ENCODE measurements around the gene TUBD1. TPM values are rescaled to one million over a fixed set of nuclear protein-coding genes. Genes with fewer than 3 reads are reported as not detected.
"Not testable (repeated sequence)": the region's sequence is repeated elsewhere in the genome, so short reads cannot be mapped to it uniquely, and the experiment has no call there.

The TUBD1 gene
- total RNA-seq, 1 donor from 2014 or later, result 9.7 TPM

GRCh38 chr17:59856859-59857794 lies 35.6 kb downstream of the TUBD1 start:
- Mint-ChIP-seq H3K9me3 (ENCODE audit: unreplicated experiment) (peaks cover 2% of the 10 kb centered on the region), H3K4me3 (ENCODE audit: unreplicated experiment) (no peak overlapping the region), H3K4me1 (ENCODE audit: low read depth, unreplicated experiment) (no peaks in the 10 kb centered on the region), H3K36me3 (ENCODE audit: unreplicated experiment) (no peaks in the 10 kb centered on the region), H3K27me3 (ENCODE audit: unreplicated experiment) (no peaks in the 10 kb centered on the region), H3K27ac (ENCODE audit: unreplicated experiment) (no peak overlapping the region)
- TF ChIP-seq CTCF (IDR thresholded peaks at IDR 0.05; ENCODE audit: partially characterized antibody, unreplicated experiment), result no peak
- DNase-seq, result no peak

DNA sequence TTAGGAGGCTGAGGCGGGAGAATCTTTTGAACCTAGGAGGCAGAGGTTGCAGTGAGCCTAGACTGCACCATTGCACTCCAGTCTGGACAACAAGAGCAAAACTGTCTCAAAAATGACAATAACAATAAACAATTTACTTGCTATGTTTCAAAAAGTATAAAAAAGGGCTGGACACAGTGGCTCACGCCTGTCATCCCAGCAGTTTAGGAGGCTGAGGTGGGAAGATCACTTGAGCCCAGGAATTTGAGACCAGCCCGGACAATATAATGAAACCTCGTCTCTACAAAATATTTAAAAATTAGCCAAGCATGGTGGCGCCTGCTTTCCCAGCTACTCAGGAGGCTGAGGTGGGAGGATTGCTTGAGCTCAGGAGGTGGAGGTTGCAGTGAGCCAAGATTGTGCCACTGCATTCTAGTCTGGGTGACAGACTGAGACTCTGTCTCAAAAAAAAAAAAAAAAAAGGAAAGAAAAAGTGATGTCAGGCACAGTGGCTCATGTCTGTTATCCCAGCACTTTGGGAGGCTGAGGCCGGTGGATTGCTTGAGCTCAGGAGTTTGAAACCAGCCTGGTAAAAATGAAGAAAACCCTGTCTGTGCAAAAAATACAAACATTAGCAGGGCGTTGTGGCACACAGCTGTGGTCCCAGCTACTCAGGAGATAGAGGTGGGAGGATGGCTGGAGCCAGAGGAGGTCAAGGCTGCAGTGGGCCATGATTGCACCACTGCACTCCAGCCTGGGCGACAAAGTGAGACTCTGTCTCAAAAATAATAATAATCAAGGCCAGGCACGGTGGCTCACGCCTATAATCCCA lies 38.6 kb downstream of the TUBD1 start:
- not testable (repeated sequence) for DNase-seq; H3K36me3 Mint-ChIP-seq (ENCODE audit: unreplicated experiment); H3K27me3 Mint-ChIP-seq (ENCODE audit: unreplicated experiment); H3K9me3 Mint-ChIP-seq (ENCODE audit: unreplicated experiment); H3K27ac Mint-ChIP-seq (ENCODE audit: unreplicated experiment); H3K4me3 Mint-ChIP-seq (ENCODE audit: unreplicated experiment); H3K4me1 Mint-ChIP-seq (ENCODE audit: low read depth, unreplicated experiment)

GRCh38 chr17:59853168-59853918 lies 39.4 kb downstream of the TUBD1 start:
- TF ChIP-seq CTCF (IDR thresholded peaks at IDR 0.05; ENCODE audit: partially characterized antibody, unreplicated experiment), result peak; percentile 36
- Mint-ChIP-seq H3K36me3 (ENCODE audit: unreplicated experiment) (no peaks in the 10 kb centered on the region), H3K27me3 (ENCODE audit: unreplicated experiment) (no peaks in the 10 kb centered on the region), H3K9me3 (ENCODE audit: unreplicated experiment) (peaks cover 4% of the 10 kb centered on the region), H3K4me1 (ENCODE audit: low read depth, unreplicated experiment) (no peaks in the 10 kb centered on the region), H3K27ac (ENCODE audit: unreplicated experiment) (no peak overlapping the region), H3K4me3 (ENCODE audit: unreplicated experiment) (no peak overlapping the region)
- peak; percentile 28 for DNase-seq

GRCh38 chr17:59852847-59853167 lies 39.9 kb downstream of the TUBD1 start:
- not testable (repeated sequence) for H3K4me1 Mint-ChIP-seq (ENCODE audit: low read depth, unreplicated experiment); H3K9me3 Mint-ChIP-seq (ENCODE audit: unreplicated experiment); DNase-seq; H3K27ac Mint-ChIP-seq (ENCODE audit: unreplicated experiment); H3K36me3 Mint-ChIP-seq (ENCODE audit: unreplicated experiment); H3K4me3 Mint-ChIP-seq (ENCODE audit: unreplicated experiment); H3K27me3 Mint-ChIP-seq (ENCODE audit: unreplicated experiment)

GRCh38 chr17:59851439-59852375 lies 41.0 kb downstream of the TUBD1 start:
- H3K4me1 Mint-ChIP-seq (ENCODE audit: low read depth, unreplicated experiment), result no peaks in the 10 kb centered on the region
- H3K9me3 Mint-ChIP-seq (ENCODE audit: unreplicated experiment), result peaks cover 4% of the 10 kb centered on the region
- no peak for TF ChIP-seq CTCF (IDR thresholded peaks at IDR 0.05; ENCODE audit: partially characterized antibody, unreplicated experiment)
- DNase-seq, result no peak
- H3K27ac Mint-ChIP-seq (ENCODE audit: unreplicated experiment), result no peak overlapping the region
- H3K4me3 Mint-ChIP-seq (ENCODE audit: unreplicated experiment), result no peak overlapping the region
- H3K27me3 Mint-ChIP-seq (ENCODE audit: unreplicated experiment), result no peaks in the 10 kb centered on the region
- no peaks in the 10 kb centered on the region for H3K36me3 Mint-ChIP-seq (ENCODE audit: unreplicated experiment)

GRCh38 chr17:59850311-59850710 lies 42.4 kb downstream of the TUBD1 start:
- not testable (repeated sequence) for H3K4me1 Mint-ChIP-seq (ENCODE audit: low read depth, unreplicated experiment); DNase-seq; H3K36me3 Mint-ChIP-seq (ENCODE audit: unreplicated experiment); H3K27ac Mint-ChIP-seq (ENCODE audit: unreplicated experiment); H3K4me3 Mint-ChIP-seq (ENCODE audit: unreplicated experiment); H3K27me3 Mint-ChIP-seq (ENCODE audit: unreplicated experiment); H3K9me3 Mint-ChIP-seq (ENCODE audit: unreplicated experiment)

Data from glutamatergic neuron (in vitro differentiated cells).